ENCODE measurements around the gene AKR1B15.
"Not testable (repeated sequence)": the region's sequence is repeated elsewhere in the genome, so short reads cannot be mapped to it uniquely, and the experiment has no call there.

Gene AKR1B15

GRCh38 chr7:134526552-134527248, 22.2 kb upstream of the AKR1B15 start:
- H2AK5ac ChIP-seq (ENCODE audit: low read length, severe bottlenecking); H2BK15ac ChIP-seq (ENCODE audit: low read depth, poor library complexity, severe bottlenecking); H4K91ac ChIP-seq (ENCODE audit: low read length); H4K8ac ChIP-seq (ENCODE audit: low read length); H3K4ac ChIP-seq (ENCODE audit: low read depth in 1 of 2, low read length in 2 of 2); H2BK120ac ChIP-seq (ENCODE audit: low read depth, low read length); H3K4me1 ChIP-seq (ENCODE audit: control insufficient read depth, insufficient read depth, low read depth, low read length); H3K9me3 ChIP-seq (ENCODE audit: control insufficient read depth, low read length); H3K23ac ChIP-seq (ENCODE audit: low read length in 2 of 2); H3K4me3 ChIP-seq (ENCODE audit: insufficient read depth in 1 of 2, low read depth in 1 of 2, low read length in 2 of 2); H3K79me1 ChIP-seq (replicated peaks; ENCODE audit: low read length, poor library complexity, severe bottlenecking); H3K14ac ChIP-seq (ENCODE audit: low read length in 2 of 2); H3K27me3 ChIP-seq (ENCODE audit: control insufficient read depth in 1 of 2, insufficient read depth in 1 of 2, low read length in 2 of 2); H2BK12ac ChIP-seq (ENCODE audit: low read length in 2 of 2); H2BK5ac ChIP-seq (ENCODE audit: low read depth, low read length, poor library complexity, severe bottlenecking); H3K18ac ChIP-seq (ENCODE audit: low read depth in 1 of 2, low read length in 2 of 2); H3K36me3 ChIP-seq (ENCODE audit: control insufficient read depth in 1 of 2, insufficient read depth in 2 of 2, low read depth in 1 of 2, low read length in 2 of 2); H3K4me2 ChIP-seq (ENCODE audit: low read length, poor library complexity, severe bottlenecking); H3K9ac ChIP-seq (ENCODE audit: low read length); DNase-seq; H2AFZ ChIP-seq (ENCODE audit: low read depth, low read length); H3K27ac ChIP-seq (ENCODE audit: low read length, poor library complexity, severe bottlenecking): not testable (repeated sequence)
- WGBS = 92% methylated on average over 10 of the region's 10 CpGs

- Histone ChIP-seq H3K4ac (ENCODE audit: low read depth in 1 of 2, low read length in 2 of 2) (no peak overlapping the region), H3K9me3 (ENCODE audit: control insufficient read depth, low read length) (no peaks in the 10 kb centered on the region), H3K18ac (ENCODE audit: low read depth in 1 of 2, low read length in 2 of 2) (no peak overlapping the region), H4K8ac (ENCODE audit: low read length) (no peak overlapping the region), H3K14ac (ENCODE audit: low read length in 2 of 2) (no peak overlapping the region), H3K4me3 (ENCODE audit: insufficient read depth in 1 of 2, low read depth in 1 of 2, low read length in 2 of 2) (peak overlapping the region in 1 of 2 experiments; percentile 63), H3K4me2 (ENCODE audit: low read length, poor library complexity, severe bottlenecking) (no peak overlapping the region), H3K4me1 (ENCODE audit: control insufficient read depth, insufficient read depth, low read depth, low read length) (peaks cover 7% of the 10 kb centered on the region), H2AFZ (ENCODE audit: low read depth, low read length) (no peak overlapping the region), H3K9ac (ENCODE audit: low read length) (peak overlapping the region; percentile 35), H2BK15ac (ENCODE audit: low read depth, poor library complexity, severe bottlenecking) (no peak overlapping the region), H3K36me3 (ENCODE audit: control insufficient read depth in 1 of 2, insufficient read depth in 2 of 2, low read depth in 1 of 2, low read length in 2 of 2) (no peaks in the 10 kb centered on the region), H3K79me1 (replicated peaks; ENCODE audit: low read length, poor library complexity, severe bottlenecking) (no peaks in the 10 kb centered on the region), H3K27me3 (ENCODE audit: control insufficient read depth in 1 of 2, insufficient read depth in 1 of 2, low read length in 2 of 2) (no peaks in the 10 kb centered on the region), H2BK5ac (ENCODE audit: low read depth, low read length, poor library complexity, severe bottlenecking) (no peak overlapping the region), H2BK120ac (ENCODE audit: low read depth, low read length) (no peak overlapping the region), H3K23ac (ENCODE audit: low read length in 2 of 2) (no peak overlapping the region), H2AK5ac (ENCODE audit: low read length, severe bottlenecking) (no peak overlapping the region), H4K91ac (ENCODE audit: low read length) (no peak overlapping the region), H3K27ac (ENCODE audit: low read length, poor library complexity, severe bottlenecking) (no peak overlapping the region), H2BK12ac (ENCODE audit: low read length in 2 of 2) (no peak overlapping the region)
- peak; percentile 51 for DNase-seq
- WGBS = 57% methylated on average over 4 of the region's 4 CpGs
Measured at GRCh38 chr7:134527979-134528371, 20.9 kb upstream of the AKR1B15 start.

GRCh38 chr7:134528749-134529148, 20.2 kb upstream of the AKR1B15 start:
- Histone ChIP-seq H3K79me1 (replicated peaks; ENCODE audit: low read length, poor library complexity, severe bottlenecking) (no peaks in the 10 kb centered on the region), H3K9me3 (ENCODE audit: control insufficient read depth, low read length) (no peaks in the 10 kb centered on the region), H3K4me1 (ENCODE audit: control insufficient read depth, insufficient read depth, low read depth, low read length) (peaks cover 7% of the 10 kb centered on the region), H4K8ac (ENCODE audit: low read length) (no peak overlapping the region), H2BK12ac (ENCODE audit: low read length in 2 of 2) (no peak overlapping the region), H2BK5ac (ENCODE audit: low read depth, low read length, poor library complexity, severe bottlenecking) (no peak overlapping the region), H2BK15ac (ENCODE audit: low read depth, poor library complexity, severe bottlenecking) (no peak overlapping the region), H3K18ac (ENCODE audit: low read depth in 1 of 2, low read length in 2 of 2) (no peak overlapping the region), H3K4ac (ENCODE audit: low read depth in 1 of 2, low read length in 2 of 2) (no peak overlapping the region), H3K9ac (ENCODE audit: low read length) (no peak overlapping the region), H2AK5ac (ENCODE audit: low read length, severe bottlenecking) (no peak overlapping the region), H4K91ac (ENCODE audit: low read length) (no peak overlapping the region), H3K4me2 (ENCODE audit: low read length, poor library complexity, severe bottlenecking) (no peak overlapping the region), H3K27ac (ENCODE audit: low read length, poor library complexity, severe bottlenecking) (no peak overlapping the region), H3K27me3 (ENCODE audit: control insufficient read depth in 1 of 2, insufficient read depth in 1 of 2, low read length in 2 of 2) (no peaks in the 10 kb centered on the region), H2AFZ (ENCODE audit: low read depth, low read length) (no peak overlapping the region), H3K23ac (ENCODE audit: low read length in 2 of 2) (no peak overlapping the region), H3K14ac (ENCODE audit: low read length in 2 of 2) (no peak overlapping the region), H3K4me3 (ENCODE audit: insufficient read depth in 1 of 2, low read depth in 1 of 2, low read length in 2 of 2) (no peak overlapping the region), H2BK120ac (ENCODE audit: low read depth, low read length) (no peak overlapping the region), H3K36me3 (ENCODE audit: control insufficient read depth in 1 of 2, insufficient read depth in 2 of 2, low read depth in 1 of 2, low read length in 2 of 2) (no peaks in the 10 kb centered on the region)
- no peak for DNase-seq
- WGBS = 87% methylated on average over 5 of the region's 5 CpGs

- Histone ChIP-seq H3K14ac (ENCODE audit: low read length in 2 of 2) (no peak overlapping the region), H4K8ac (ENCODE audit: low read length) (no peak overlapping the region), H2BK12ac (ENCODE audit: low read length in 2 of 2) (no peak overlapping the region), H3K9me3 (ENCODE audit: control insufficient read depth, low read length) (no peaks in the 10 kb centered on the region), H2BK5ac (ENCODE audit: low read depth, low read length, poor library complexity, severe bottlenecking) (no peak overlapping the region), H4K91ac (ENCODE audit: low read length) (peak overlapping the region; percentile 3), H3K4me2 (ENCODE audit: low read length, poor library complexity, severe bottlenecking) (no peak overlapping the region), H2AK5ac (ENCODE audit: low read length, severe bottlenecking) (no peak overlapping the region), H3K18ac (ENCODE audit: low read depth in 1 of 2, low read length in 2 of 2) (no peak overlapping the region), H3K9ac (ENCODE audit: low read length) (no peak overlapping the region), H3K36me3 (ENCODE audit: control insufficient read depth in 1 of 2, insufficient read depth in 2 of 2, low read depth in 1 of 2, low read length in 2 of 2) (no peaks in the 10 kb centered on the region), H3K4ac (ENCODE audit: low read depth in 1 of 2, low read length in 2 of 2) (no peak overlapping the region), H3K27me3 (ENCODE audit: control insufficient read depth in 1 of 2, insufficient read depth in 1 of 2, low read length in 2 of 2) (no peaks in the 10 kb centered on the region), H2BK15ac (ENCODE audit: low read depth, poor library complexity, severe bottlenecking) (no peak overlapping the region), H3K27ac (ENCODE audit: low read length, poor library complexity, severe bottlenecking) (no peak overlapping the region), H3K23ac (ENCODE audit: low read length in 2 of 2) (no peak overlapping the region), H3K4me3 (ENCODE audit: insufficient read depth in 1 of 2, low read depth in 1 of 2, low read length in 2 of 2) (no peak overlapping the region), H3K4me1 (ENCODE audit: control insufficient read depth, insufficient read depth, low read depth, low read length) (peaks cover 7% of the 10 kb centered on the region), H3K79me1 (replicated peaks; ENCODE audit: low read length, poor library complexity, severe bottlenecking) (no peaks in the 10 kb centered on the region), H2BK120ac (ENCODE audit: low read depth, low read length) (no peak overlapping the region), H2AFZ (ENCODE audit: low read depth, low read length) (no peak overlapping the region)
- DNase-seq = no peak
- 98% methylated on average over 5 of the region's 5 CpGs for WGBS
Measured at GRCh38 chr7:134530460-134530859, 18.4 kb upstream of the AKR1B15 start.
